HEK293 (cell line): ENCODE results near the gene TEPSIN.

Source experiments
- CTCF ChIA-PET: fragments of 350-600 bp; formaldehyde crosslinking; extraction: SDS; loops from one replicate; lab custom pipeline; 2021; ENCODE audit warnings: antibody characterized with exemption; lab: Yijun Ruan, JAX
- POLR2A ChIA-PET: fragments of 300-600 bp; formaldehyde crosslinking; extraction: SDS; loops from one replicate; lab custom pipeline; 2020; ENCODE audit warnings: antibody characterized with exemption, inconsistent platforms; lab: Yijun Ruan, JAX
- H3K27ac ChIP-seq: fragments of 200-500 bp; sonication (Bioruptor generic); 2 replicates; pipeline ENCODE4 v1.5.1; 2014; ENCODE audit warnings: low read depth, low read length, control low read depth, inconsistent platforms; ENCODE audit errors: extremely low read depth
- H3K36me3 ChIP-seq, 2 experiments: fragments of 200-500 bp in 1 of 2; sonication (Bioruptor generic) in 1 of 2; 1 replicate in 1 of 2; 2 replicates in 1 of 2; pipeline ENCODE4 v1.5.1; 2014 to 2017; ENCODE audit warnings: inconsistent platforms in 2 of 2, low read length in 2 of 2; ENCODE audit not compliant: control insufficient read depth in 2 of 2, insufficient read depth in 1 of 2
- H3K4me1 ChIP-seq: fragments of 200-500 bp; sonication (Bioruptor generic); 2 replicates; pipeline ENCODE4 v1.5.1; 2014; ENCODE audit warnings: mild to moderate bottlenecking, low read length, inconsistent platforms; ENCODE audit not compliant: control insufficient read depth, insufficient read depth
- H3K4me3 ChIP-seq: 2 replicates; pipeline ENCODE4 v1.5.1; 2011; ENCODE audit warnings: low read depth, mild to moderate bottlenecking, control low read depth, low read length, moderate library complexity
- H3K9me3 ChIP-seq: fragments of 200-500 bp; sonication (Bioruptor generic); 2 replicates; pipeline ENCODE4 v1.5.1; 2014; ENCODE audit warnings: low read depth, low read length, inconsistent platforms; ENCODE audit not compliant: control insufficient read depth, insufficient read depth
- FEZF1 ChIP-seq: fragments of 450-650 bp; formaldehyde crosslinking; IDR thresholded peaks from 2 replicates; pipeline ENCODE4 v1.5.1; 2016; ENCODE audit warnings: missing biosample characterization, missing genetic modification characterization
- KLF9 ChIP-seq: fragments of 450-650 bp; formaldehyde crosslinking; IDR thresholded peaks from 2 replicates; pipeline ENCODE4 v1.5.1; 2016; ENCODE audit warnings: missing biosample characterization, missing genetic modification characterization, low read depth
- MYNN ChIP-seq: fragments of 450-650 bp; formaldehyde crosslinking; IDR thresholded peaks from 2 replicates; pipeline ENCODE4 v1.5.1; 2016; ENCODE audit warnings: missing biosample characterization, missing genetic modification characterization, borderline replicate concordance
- SALL2 ChIP-seq: fragments of 450-650 bp; formaldehyde crosslinking; IDR thresholded peaks from 2 replicates; pipeline ENCODE4 v1.5.0; 2017; ENCODE audit warnings: missing biosample characterization, mild to moderate bottlenecking, missing genetic modification characterization, borderline replicate concordance
- SCRT2 ChIP-seq: fragments of 450-650 bp; formaldehyde crosslinking; IDR thresholded peaks from 2 replicates; pipeline ENCODE4 v1.5.1; 2016; ENCODE audit warnings: missing biosample characterization, missing genetic modification characterization
- SETDB1 ChIP-seq: IDR thresholded peaks from one replicate; pipeline ENCODE4 v1.6.1; 2017; ENCODE audit warnings: mild to moderate bottlenecking, low read length, moderate library complexity, mixed read lengths; ENCODE audit not compliant: insufficient read length
- ZFP37 ChIP-seq: fragments of 450-650 bp; formaldehyde crosslinking; IDR thresholded peaks from 2 replicates; pipeline ENCODE4 v1.5.1; 2016; ENCODE audit warnings: missing biosample characterization, missing genetic modification characterization
- ZNF16 ChIP-seq: fragments of 450-650 bp; formaldehyde crosslinking; IDR thresholded peaks from 2 replicates; pipeline ENCODE4 v1.5.1; 2016; ENCODE audit warnings: low read depth, missing biosample characterization, missing genetic modification characterization
- ZNF175 ChIP-seq: fragments of 450-650 bp; formaldehyde crosslinking; IDR thresholded peaks from 2 replicates; pipeline ENCODE4 v1.5.1; 2016; ENCODE audit warnings: missing biosample characterization, missing genetic modification characterization
- ZNF239 ChIP-seq: fragments of 450-650 bp; formaldehyde crosslinking; IDR thresholded peaks from 2 replicates; pipeline ENCODE4 v1.5.1; 2016; ENCODE audit warnings: missing biosample characterization, missing genetic modification characterization
- ZNF391 ChIP-seq: fragments of 450-650 bp; formaldehyde crosslinking; IDR thresholded peaks from 2 replicates; pipeline ENCODE4 v1.5.1; 2016; ENCODE audit warnings: low read depth, missing biosample characterization, missing genetic modification characterization, borderline replicate concordance
- ZNF404 ChIP-seq: fragments of 450-650 bp; formaldehyde crosslinking; IDR thresholded peaks from 2 replicates; pipeline ENCODE4 v1.5.1; 2017; ENCODE audit warnings: missing biosample characterization, missing genetic modification characterization
- ZNF658 ChIP-seq: fragments of 450-650 bp; formaldehyde crosslinking; IDR thresholded peaks from 2 replicates; pipeline ENCODE4; 2016; ENCODE audit warnings: missing biosample characterization, missing genetic modification characterization
- ZNF677 ChIP-seq: fragments of 450-650 bp; IDR thresholded peaks from 2 replicates; pipeline ENCODE4 v1.5.0; 2018; ENCODE audit warnings: missing biosample characterization, mild to moderate bottlenecking, missing genetic modification characterization, moderate library complexity
- ZNF768 ChIP-seq: fragments of 450-650 bp; formaldehyde crosslinking; IDR thresholded peaks from 2 replicates; pipeline ENCODE4 v1.5.1; 2018; ENCODE audit warnings: missing biosample characterization, mild to moderate bottlenecking, missing genetic modification characterization
- ZNF792 ChIP-seq: fragments of 450-650 bp; formaldehyde crosslinking; IDR thresholded peaks from 2 replicates; pipeline ENCODE4 v1.5.1; 2016; ENCODE audit warnings: missing biosample characterization, missing genetic modification characterization
- TF ChIP-seq, protein P1 (sequence below): fragments of 450-650 bp; formaldehyde crosslinking; IDR thresholded peaks from 2 replicates; pipeline ENCODE4 v1.5.1; 2016; ENCODE audit warnings: missing biosample characterization, missing genetic modification characterization
- TF ChIP-seq, protein P2 (sequence below): fragments of 450-650 bp; formaldehyde crosslinking; IDR thresholded peaks from 2 replicates; pipeline ENCODE4 v1.5.1; 2016; ENCODE audit warnings: missing biosample characterization, missing genetic modification characterization
- TF ChIP-seq, protein P3 (sequence below): fragments of 450-650 bp; formaldehyde crosslinking; IDR thresholded peaks from 2 replicates; pipeline ENCODE4 v1.5.1; 2016; ENCODE audit warnings: missing biosample characterization, missing genetic modification characterization
- TF ChIP-seq, protein P4 (sequence below): fragments of 450-650 bp; formaldehyde crosslinking; IDR thresholded peaks from 2 replicates; pipeline ENCODE4 v1.5.1; 2016; ENCODE audit warnings: missing biosample characterization, missing genetic modification characterization
- TF ChIP-seq, protein P5 (sequence below): fragments of 450-650 bp; formaldehyde crosslinking; IDR thresholded peaks from 2 replicates; pipeline ENCODE4 v1.5.1; 2016; ENCODE audit warnings: missing biosample characterization, missing genetic modification characterization, low read depth
- TF ChIP-seq, protein P6 (sequence below): fragments of 450-650 bp; formaldehyde crosslinking; IDR thresholded peaks from 2 replicates; pipeline ENCODE4 v1.5.1; 2016; ENCODE audit warnings: missing biosample characterization, missing genetic modification characterization
- TF ChIP-seq, protein P7 (sequence below): fragments of 450-650 bp; formaldehyde crosslinking; IDR thresholded peaks from 2 replicates; pipeline ENCODE4 v1.5.1; 2016; ENCODE audit warnings: missing biosample characterization, missing genetic modification characterization

The TEPSIN gene

DNA sequence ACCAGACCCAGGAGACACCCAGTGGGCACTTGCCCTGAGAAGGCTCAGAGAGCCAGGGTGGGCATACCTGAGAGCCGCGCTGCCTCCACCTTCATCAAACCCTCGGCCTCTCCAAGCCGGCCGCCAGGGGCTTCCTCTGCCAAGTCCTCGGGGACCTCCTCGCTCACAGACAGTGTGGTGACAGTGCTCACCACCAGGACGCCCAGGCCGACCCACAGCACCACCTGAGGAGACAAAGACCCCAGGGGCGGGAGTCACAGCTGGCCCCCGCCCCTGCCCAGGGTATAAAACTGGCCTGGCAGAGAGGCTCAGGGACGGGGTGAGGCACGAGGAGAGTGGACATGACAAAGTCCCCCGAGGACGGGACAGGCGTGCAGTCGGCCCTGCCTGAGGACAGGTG, 21.3 kb upstream of the TEPSIN start (continued):
- TF ChIP-seq, protein P1, sequence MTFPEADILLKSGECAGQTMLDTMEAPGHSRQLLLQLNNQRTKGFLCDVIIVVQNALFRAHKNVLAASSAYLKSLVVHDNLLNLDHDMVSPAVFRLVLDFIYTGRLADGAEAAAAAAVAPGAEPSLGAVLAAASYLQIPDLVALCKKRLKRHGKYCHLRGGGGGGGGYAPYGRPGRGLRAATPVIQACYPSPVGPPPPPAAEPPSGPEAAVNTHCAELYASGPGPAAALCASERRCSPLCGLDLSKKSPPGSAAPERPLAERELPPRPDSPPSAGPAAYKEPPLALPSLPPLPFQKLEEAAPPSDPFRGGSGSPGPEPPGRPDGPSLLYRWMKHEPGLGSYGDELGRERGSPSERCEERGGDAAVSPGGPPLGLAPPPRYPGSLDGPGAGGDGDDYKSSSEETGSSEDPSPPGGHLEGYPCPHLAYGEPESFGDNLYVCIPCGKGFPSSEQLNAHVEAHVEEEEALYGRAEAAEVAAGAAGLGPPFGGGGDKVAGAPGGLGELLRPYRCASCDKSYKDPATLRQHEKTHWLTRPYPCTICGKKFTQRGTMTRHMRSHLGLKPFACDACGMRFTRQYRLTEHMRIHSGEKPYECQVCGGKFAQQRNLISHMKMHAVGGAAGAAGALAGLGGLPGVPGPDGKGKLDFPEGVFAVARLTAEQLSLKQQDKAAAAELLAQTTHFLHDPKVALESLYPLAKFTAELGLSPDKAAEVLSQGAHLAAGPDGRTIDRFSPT, result no peak
- TF ChIP-seq, protein P2, sequence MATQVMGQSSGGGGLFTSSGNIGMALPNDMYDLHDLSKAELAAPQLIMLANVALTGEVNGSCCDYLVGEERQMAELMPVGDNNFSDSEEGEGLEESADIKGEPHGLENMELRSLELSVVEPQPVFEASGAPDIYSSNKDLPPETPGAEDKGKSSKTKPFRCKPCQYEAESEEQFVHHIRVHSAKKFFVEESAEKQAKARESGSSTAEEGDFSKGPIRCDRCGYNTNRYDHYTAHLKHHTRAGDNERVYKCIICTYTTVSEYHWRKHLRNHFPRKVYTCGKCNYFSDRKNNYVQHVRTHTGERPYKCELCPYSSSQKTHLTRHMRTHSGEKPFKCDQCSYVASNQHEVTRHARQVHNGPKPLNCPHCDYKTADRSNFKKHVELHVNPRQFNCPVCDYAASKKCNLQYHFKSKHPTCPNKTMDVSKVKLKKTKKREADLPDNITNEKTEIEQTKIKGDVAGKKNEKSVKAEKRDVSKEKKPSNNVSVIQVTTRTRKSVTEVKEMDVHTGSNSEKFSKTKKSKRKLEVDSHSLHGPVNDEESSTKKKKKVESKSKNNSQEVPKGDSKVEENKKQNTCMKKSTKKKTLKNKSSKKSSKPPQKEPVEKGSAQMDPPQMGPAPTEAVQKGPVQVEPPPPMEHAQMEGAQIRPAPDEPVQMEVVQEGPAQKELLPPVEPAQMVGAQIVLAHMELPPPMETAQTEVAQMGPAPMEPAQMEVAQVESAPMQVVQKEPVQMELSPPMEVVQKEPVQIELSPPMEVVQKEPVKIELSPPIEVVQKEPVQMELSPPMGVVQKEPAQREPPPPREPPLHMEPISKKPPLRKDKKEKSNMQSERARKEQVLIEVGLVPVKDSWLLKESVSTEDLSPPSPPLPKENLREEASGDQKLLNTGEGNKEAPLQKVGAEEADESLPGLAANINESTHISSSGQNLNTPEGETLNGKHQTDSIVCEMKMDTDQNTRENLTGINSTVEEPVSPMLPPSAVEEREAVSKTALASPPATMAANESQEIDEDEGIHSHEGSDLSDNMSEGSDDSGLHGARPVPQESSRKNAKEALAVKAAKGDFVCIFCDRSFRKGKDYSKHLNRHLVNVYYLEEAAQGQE (tag by site-specific recombination), result no peak
- TF ChIP-seq SALL2 (tag by site-specific recombination) (no peak), ZNF792 (tag by site-specific recombination) (no peak), ZNF677 (tag by site-specific recombination) (no peak), SETDB1 (no peak), FEZF1 (tag by site-specific recombination) (no peak), ZNF175 (tag by site-specific recombination) (no peak)
- TF ChIP-seq, protein P3, sequence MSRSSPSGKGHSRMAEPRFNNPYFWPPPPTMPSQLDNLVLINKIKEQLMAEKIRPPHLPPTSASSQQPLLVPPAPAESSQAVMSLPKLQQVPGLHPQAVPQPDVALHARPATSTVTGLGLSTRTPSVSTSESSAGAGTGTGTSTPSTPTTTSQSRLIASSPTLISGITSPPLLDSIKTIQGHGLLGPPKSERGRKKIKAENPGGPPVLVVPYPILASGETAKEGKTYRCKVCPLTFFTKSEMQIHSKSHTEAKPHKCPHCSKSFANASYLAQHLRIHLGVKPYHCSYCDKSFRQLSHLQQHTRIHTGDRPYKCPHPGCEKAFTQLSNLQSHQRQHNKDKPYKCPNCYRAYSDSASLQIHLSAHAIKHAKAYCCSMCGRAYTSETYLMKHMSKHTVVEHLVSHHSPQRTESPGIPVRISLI (tag by site-specific recombination), result no peak

DNA sequence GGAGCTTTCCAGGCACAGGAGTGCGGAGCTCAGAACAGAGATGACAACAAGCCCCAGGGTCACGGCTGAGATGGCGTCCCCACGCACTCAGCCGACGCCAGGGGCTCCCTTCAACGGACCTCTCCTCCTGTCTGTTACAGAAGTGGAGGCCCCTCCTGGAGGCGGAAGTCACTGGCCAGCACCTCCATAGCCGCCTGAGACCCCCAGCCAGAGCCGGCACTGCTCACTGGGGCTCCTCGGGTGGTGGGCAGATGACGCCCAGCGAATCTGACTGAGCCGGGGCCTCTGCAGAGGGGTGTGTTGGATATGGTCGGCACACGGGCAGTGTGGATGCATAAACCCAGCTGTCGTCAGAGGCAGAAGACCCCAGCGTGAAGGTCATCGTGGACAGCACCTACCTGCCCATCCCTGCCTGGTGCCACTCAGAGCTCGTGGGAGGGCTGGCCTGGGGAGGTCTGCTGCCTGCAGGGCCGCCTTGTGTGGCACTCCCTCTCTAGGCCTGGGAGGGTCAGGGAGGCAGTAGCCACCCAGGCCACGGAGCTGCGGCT, 20.3 kb upstream of the TEPSIN start:
- POLR2A ChIA-PET, result interaction anchor here (0.9 kb wide), 1 partner anchor 8 kb away, joined by 4 read pairs; no protein-coding TSS in a partner anchor
- no peaks in the 10 kb centered on the region for H3K9me3 ChIP-seq
- CTCF ChIA-PET, result no interaction called here
- H3K4me3 ChIP-seq, result no peak overlapping the region
- H3K36me3 ChIP-seq, result peaks cover 0 to 70% of the 10 kb centered on the region in 2 experiments; a peak in 1 of 3 replicates
- no peak overlapping the region for H3K27ac ChIP-seq
- no peak for TF ChIP-seq ZNF239 (tag by site-specific recombination)
- no peak for TF ChIP-seq ZFP37
- no peak for TF ChIP-seq ZNF16
- TF ChIP-seq KLF9 (tag by site-specific recombination), result no peak
- TF ChIP-seq MYNN, result no peak
- TF ChIP-seq ZNF391 (tag by site-specific recombination), result no peak
- TF ChIP-seq, protein P4, sequence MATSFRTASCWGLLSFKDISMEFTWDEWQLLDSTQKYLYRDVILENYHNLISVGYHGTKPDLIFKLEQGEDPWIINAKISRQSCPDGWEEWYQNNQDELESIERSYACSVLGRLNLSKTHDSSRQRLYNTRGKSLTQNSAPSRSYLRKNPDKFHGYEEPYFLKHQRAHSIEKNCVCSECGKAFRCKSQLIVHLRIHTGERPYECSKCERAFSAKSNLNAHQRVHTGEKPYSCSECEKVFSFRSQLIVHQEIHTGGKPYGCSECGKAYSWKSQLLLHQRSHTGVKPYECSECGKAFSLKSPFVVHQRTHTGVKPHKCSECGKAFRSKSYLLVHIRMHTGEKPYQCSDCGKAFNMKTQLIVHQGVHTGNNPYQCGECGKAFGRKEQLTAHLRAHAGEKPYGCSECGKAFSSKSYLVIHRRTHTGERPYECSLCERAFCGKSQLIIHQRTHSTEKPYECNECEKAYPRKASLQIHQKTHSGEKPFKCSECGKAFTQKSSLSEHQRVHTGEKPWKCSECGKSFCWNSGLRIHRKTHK, result no peak
- TF ChIP-seq ZNF404 (tag by site-specific recombination), result no peak
- TF ChIP-seq, protein P5, sequence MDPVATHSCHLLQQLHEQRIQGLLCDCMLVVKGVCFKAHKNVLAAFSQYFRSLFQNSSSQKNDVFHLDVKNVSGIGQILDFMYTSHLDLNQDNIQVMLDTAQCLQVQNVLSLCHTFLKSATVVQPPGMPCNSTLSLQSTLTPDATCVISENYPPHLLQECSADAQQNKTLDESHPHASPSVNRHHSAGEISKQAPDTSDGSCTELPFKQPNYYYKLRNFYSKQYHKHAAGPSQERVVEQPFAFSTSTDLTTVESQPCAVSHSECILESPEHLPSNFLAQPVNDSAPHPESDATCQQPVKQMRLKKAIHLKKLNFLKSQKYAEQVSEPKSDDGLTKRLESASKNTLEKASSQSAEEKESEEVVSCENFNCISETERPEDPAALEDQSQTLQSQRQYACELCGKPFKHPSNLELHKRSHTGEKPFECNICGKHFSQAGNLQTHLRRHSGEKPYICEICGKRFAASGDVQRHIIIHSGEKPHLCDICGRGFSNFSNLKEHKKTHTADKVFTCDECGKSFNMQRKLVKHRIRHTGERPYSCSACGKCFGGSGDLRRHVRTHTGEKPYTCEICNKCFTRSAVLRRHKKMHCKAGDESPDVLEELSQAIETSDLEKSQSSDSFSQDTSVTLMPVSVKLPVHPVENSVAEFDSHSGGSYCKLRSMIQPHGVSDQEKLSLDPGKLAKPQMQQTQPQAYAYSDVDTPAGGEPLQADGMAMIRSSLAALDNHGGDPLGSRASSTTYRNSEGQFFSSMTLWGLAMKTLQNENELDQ, result no peak
- TF ChIP-seq ZNF768 (tag by site-specific recombination), result no peak
- TF ChIP-seq SCRT2 (tag by site-specific recombination), result no peak
- TF ChIP-seq ZNF658 (tag by site-specific recombination), result no peak
- TF ChIP-seq, protein P6, sequence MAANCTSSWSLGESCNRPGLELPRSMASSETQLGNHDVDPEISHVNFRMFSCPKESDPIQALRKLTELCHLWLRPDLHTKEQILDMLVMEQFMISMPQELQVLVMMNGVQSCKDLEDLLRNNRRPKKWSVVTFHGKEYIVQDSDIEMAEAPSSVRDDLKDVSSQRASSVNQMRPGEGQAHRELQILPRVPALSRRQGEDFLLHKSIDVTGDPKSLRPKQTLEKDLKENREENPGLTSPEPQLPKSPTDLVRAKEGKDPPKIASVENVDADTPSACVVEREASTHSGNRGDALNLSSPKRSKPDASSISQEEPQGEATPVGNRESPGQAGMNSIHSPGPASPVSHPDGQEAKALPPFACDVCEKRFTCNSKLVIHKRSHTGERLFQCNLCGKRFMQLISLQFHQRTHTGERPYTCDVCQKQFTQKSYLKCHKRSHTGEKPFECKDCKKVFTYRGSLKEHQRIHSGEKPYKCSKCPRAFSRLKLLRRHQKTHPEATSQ (tag by site-specific recombination), result no peak
- TF ChIP-seq, protein P7, sequence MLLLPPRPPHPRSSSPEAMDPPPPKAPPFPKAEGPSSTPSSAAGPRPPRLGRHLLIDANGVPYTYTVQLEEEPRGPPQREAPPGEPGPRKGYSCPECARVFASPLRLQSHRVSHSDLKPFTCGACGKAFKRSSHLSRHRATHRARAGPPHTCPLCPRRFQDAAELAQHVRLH (tag by site-specific recombination), result no peak
- peaks cover 4% of the 10 kb centered on the region; the same call in 1 of the 2 replicates for H3K4me1 ChIP-seq
